Neural progenitor cell (in vitro differentiated cells): ENCODE measurements around the gene GRIFIN.

ENCODE experiments used
- EZH2phosphoT487 ChIP-seq: fragments of 200-600 bp; sonication (generic); IDR thresholded peaks from 2 replicates; pipeline ENCODE4 v1.6.1; 2017; ENCODE audit warnings: antibody characterized with exemption
- TF ChIP-seq, protein P1 (sequence below): fragments of 200-600 bp; sonication (generic); IDR thresholded peaks from 2 replicates; pipeline ENCODE4 v1.5.1; 2017; ENCODE audit warnings: antibody characterized with exemption, mild to moderate bottlenecking

DNA sequence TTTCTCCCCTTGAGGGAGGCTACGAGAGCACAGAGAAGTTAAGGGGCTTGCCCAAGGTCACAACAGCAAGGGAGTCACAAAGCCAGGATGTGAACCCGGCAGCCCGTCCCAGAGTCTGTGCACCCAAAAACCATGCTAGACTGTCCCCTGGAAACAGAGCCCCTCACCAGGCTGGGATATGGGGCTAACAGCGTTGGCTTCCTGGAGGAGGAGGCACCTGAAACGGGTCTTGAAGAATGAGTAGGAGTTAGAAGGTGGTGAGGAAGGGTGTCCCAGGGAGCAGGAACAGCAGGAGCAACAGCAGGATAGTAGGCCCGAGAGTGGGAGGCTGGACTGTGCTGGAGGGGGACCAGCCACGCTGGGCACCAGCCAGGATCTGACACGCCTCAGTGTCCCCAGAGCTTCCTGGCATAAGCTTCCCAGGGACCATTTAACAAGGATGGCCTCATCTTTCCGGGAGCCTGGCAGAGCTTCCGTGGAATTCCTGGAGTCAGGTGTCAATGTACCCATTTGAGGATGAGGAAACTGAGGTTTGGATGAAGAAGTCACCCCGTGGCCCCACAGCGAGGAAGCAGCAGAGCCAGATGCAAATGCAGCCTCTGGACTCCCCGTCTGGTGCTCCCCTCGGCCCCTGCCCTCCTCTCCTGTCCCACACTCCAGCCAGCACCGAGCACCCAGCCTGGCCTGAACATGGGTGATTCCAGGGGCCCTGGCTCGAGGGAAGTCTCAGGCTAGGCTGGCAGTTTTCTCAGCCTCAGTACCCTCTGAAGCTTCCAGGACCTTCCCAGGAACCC, 3.3 kb upstream of the GRIFIN start:
- TF ChIP-seq, protein P1, sequence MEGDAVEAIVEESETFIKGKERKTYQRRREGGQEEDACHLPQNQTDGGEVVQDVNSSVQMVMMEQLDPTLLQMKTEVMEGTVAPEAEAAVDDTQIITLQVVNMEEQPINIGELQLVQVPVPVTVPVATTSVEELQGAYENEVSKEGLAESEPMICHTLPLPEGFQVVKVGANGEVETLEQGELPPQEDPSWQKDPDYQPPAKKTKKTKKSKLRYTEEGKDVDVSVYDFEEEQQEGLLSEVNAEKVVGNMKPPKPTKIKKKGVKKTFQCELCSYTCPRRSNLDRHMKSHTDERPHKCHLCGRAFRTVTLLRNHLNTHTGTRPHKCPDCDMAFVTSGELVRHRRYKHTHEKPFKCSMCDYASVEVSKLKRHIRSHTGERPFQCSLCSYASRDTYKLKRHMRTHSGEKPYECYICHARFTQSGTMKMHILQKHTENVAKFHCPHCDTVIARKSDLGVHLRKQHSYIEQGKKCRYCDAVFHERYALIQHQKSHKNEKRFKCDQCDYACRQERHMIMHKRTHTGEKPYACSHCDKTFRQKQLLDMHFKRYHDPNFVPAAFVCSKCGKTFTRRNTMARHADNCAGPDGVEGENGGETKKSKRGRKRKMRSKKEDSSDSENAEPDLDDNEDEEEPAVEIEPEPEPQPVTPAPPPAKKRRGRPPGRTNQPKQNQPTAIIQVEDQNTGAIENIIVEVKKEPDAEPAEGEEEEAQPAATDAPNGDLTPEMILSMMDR = no peak
- no peak for TF ChIP-seq EZH2phosphoT487
